Measurements from ENCODE around the gene FMNL2.

The FMNL2 gene

GRCh38 chr2:152544638-152545037 lies 209.7 kb downstream of the FMNL2 start:
- in situ Hi-C loops (cut with HindIII; ENCODE audit: low sequenced_read_pairs) = loop anchor here (5.0 kb wide), 1 partner anchor 38 kb away; no protein-coding TSS in a partner anchor

GRCh38 chr2:152546230-152546837 lies 211.4 kb downstream of the FMNL2 start:
- in situ Hi-C loops (cut with HindIII; ENCODE audit: low sequenced_read_pairs) = no loop called here

GRCh38 chr2:152548111-152548875 lies 213.3 kb downstream of the FMNL2 start:
- in situ Hi-C loops (cut with HindIII; ENCODE audit: low sequenced_read_pairs) = no loop called here

- in situ Hi-C loops (cut with HindIII; ENCODE audit: low sequenced_read_pairs) = no loop called here
These were observed 214.0 kb downstream of the FMNL2 start for GRCh38 chr2:152548996-152549395.

GRCh38 chr2:152549423-152549822 lies 214.4 kb downstream of the FMNL2 start:
- in situ Hi-C loops (cut with HindIII; ENCODE audit: low sequenced_read_pairs) = no loop called here

GRCh38 chr2:152550386-152550785 lies 215.4 kb downstream of the FMNL2 start:
- in situ Hi-C loops (cut with HindIII; ENCODE audit: low sequenced_read_pairs) = no loop called here

- in situ Hi-C loops (cut with HindIII; ENCODE audit: low sequenced_read_pairs) = no loop called here
These were observed 217.9 kb downstream of the FMNL2 start for GRCh38 chr2:152552888-152553287.

GRCh38 chr2:152553518-152553917 lies 218.5 kb downstream of the FMNL2 start:
- in situ Hi-C loops (cut with HindIII; ENCODE audit: low sequenced_read_pairs) = no loop called here

- in situ Hi-C loops (cut with HindIII; ENCODE audit: low sequenced_read_pairs) = no loop called here
These were observed 220.1 kb downstream of the FMNL2 start for GRCh38 chr2:152555048-152555447.

- in situ Hi-C loops (cut with HindIII; ENCODE audit: low sequenced_read_pairs) = no loop called here
These were observed 221.5 kb downstream of the FMNL2 start for GRCh38 chr2:152556506-152556905.

- in situ Hi-C loops (cut with HindIII; ENCODE audit: low sequenced_read_pairs) = no loop called here
These were observed 222.4 kb downstream of the FMNL2 start for GRCh38 chr2:152557273-152557888.

GRCh38 chr2:152558158-152558984 lies 223.4 kb downstream of the FMNL2 start:
- in situ Hi-C loops (cut with HindIII; ENCODE audit: low sequenced_read_pairs) = no loop called here

- in situ Hi-C loops (cut with HindIII; ENCODE audit: low sequenced_read_pairs) = no loop called here
These were observed 224.0 kb downstream of the FMNL2 start for GRCh38 chr2:152559008-152559407.

- in situ Hi-C loops (cut with HindIII; ENCODE audit: low sequenced_read_pairs) = no loop called here
These were observed 225.2 kb downstream of the FMNL2 start for GRCh38 chr2:152560166-152560565.

GRCh38 chr2:152560873-152561595 lies 226.1 kb downstream of the FMNL2 start:
- in situ Hi-C loops (cut with HindIII; ENCODE audit: low sequenced_read_pairs) = no loop called here

- in situ Hi-C loops (cut with HindIII; ENCODE audit: low sequenced_read_pairs) = no loop called here
These were observed 227.4 kb downstream of the FMNL2 start for GRCh38 chr2:152562198-152562884.

- in situ Hi-C loops (cut with HindIII; ENCODE audit: low sequenced_read_pairs) = no loop called here
These were observed 228.8 kb downstream of the FMNL2 start for GRCh38 chr2:152563764-152564163.

GRCh38 chr2:152564754-152565551 lies 230.0 kb downstream of the FMNL2 start:
- in situ Hi-C loops (cut with HindIII; ENCODE audit: low sequenced_read_pairs) = no loop called here
